Sigmoid colon (tissue), 7 donors: Measurements from ENCODE around the gene MEF2B. TPM values are rescaled to one million over a fixed set of nuclear protein-coding genes. Genes with fewer than 3 reads are reported as not detected.

Experiments
- DNase-seq: peaks from one replicate; pipeline ENCODE4 v3.0.0-alpha.2; 2019
- H3K27ac ChIP-seq, 4 donors: fragments of 200-600 bp; sonication (generic); one replicate each; pipeline ENCODE4 v1.5.1; 2016 to 2019; ENCODE audit warnings: mild to moderate bottlenecking in 1 of 4
- H3K27me3 ChIP-seq, 3 donors: fragments of 200-600 bp; sonication (generic); one replicate each; pipeline ENCODE4 v1.5.1; 2019; ENCODE audit warnings: mild to moderate bottlenecking in 1 of 3
- H3K36me3 ChIP-seq, 4 donors: fragments of 200-600 bp; sonication (generic); one replicate each; pipeline ENCODE4 v1.5.1; 2016 to 2019
- H3K4me1 ChIP-seq, 4 donors: fragments of 200-600 bp; sonication (generic); one replicate each; pipeline ENCODE4 v1.5.1; 2017 to 2019
- H3K4me3 ChIP-seq, 4 donors: fragments of 200-600 bp; sonication (generic); one replicate each; pipeline ENCODE4 v1.5.1; 2017 to 2019; ENCODE audit warnings: mild to moderate bottlenecking in 2 of 4, moderate library complexity in 1 of 4
- H3K9me3 ChIP-seq, 4 donors: fragments of 200-600 bp in 3 of 4; sonication (generic) in 3 of 4; one replicate each; pipeline versions ENCODE4 v1.5.1 to v1.6.1; 2013 to 2019
- EP300 ChIP-seq, 4 donors: sonication (generic); formaldehyde crosslinking; IDR thresholded peaks; one replicate each; pipeline ENCODE4 v1.6.1; 2017; ENCODE audit warnings: antibody characterized with exemption in 4 of 4
- POLR2A ChIP-seq, 2 donors: fragments of 450-650 bp; IDR thresholded peaks; one replicate each; pipeline ENCODE4 v1.6.1; 2016; ENCODE audit warnings: antibody characterized with exemption in 2 of 2, mild to moderate bottlenecking in 2 of 2, moderate library complexity in 2 of 2
- POLR2AphosphoS5 ChIP-seq, 4 donors: sonication (generic); formaldehyde crosslinking; IDR thresholded peaks; one replicate each; pipeline ENCODE4 v1.6.1; 2017; ENCODE audit warnings: antibody characterized with exemption in 4 of 4
- WGBS, 2 donors: extraction: QIAGEN DNeasy Blood & Tissue Kit; methylation state at CpG; one replicate each; pipeline ENCODE4 v1.1.7; 2013; 5-methylcytosine and 5-hydroxymethylcytosine counted together
- intact Hi-C: fragments of 100-400 bp; cut with DNase I; formaldehyde crosslinking; loops from one replicate; pipeline ENCODE4 v1.15.1; 2023
- polyA plus RNA-seq, 3 donors: library from polyadenylated mRNA; stranded (reverse); fragments of 200-250 nt; gene quantifications; one replicate each; pipeline ENCODE4 v1.2.3, GENCODE V29; 2013
- total RNA-seq, 4 donors: library from RNA; depleted of rRNA; stranded (reverse); fragments of >200 nt; gene quantifications; one replicate each; pipeline ENCODE4 v1.1.0, GENCODE V29; 2016
- TF ChIP-seq, protein P1 (sequence below), 4 experiments: fragments of 450-650 bp in 3 of 4; fragments of 200-600 bp in 1 of 4; IDR thresholded peaks; one replicate each; pipeline ENCODE4 v1.5.1; 2016 to 2019; ENCODE audit warnings: antibody characterized with exemption in 4 of 4, mild to moderate bottlenecking in 3 of 4, moderate library complexity in 2 of 4
- donor health status: healthy with polysubstance abuse.
- donor health status: Bipolar disorder and iron deficiency.
- donor health status: healthy.

The MEF2B gene
- total and polyA plus RNA-seq, 7 donors, result 2.2 TPM; not detected in 6

DNA sequence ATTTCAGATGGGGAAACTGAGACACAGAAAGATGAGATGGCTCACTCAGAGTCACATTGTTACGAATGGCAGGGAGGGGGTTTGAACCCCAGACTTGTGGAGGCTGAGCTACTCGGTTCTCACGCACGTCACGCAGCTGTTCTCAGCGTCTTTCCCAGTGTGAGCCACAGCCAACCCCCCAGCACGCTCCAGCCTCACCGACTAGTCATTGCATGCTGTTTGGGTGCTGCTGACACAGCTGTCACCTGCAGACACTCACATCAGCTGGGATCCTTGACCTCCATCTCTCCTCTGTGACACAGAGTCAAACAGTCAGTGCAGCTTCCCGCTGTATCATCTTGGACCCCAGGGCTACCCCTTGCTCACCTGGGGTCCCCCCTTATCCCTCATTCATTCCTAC, 39.3 kb upstream of the MEF2B start:
- Histone ChIP-seq H3K4me1 (no peaks in the 10 kb centered on the region), H3K36me3 (no peaks in the 10 kb centered on the region), H3K27ac (no peak overlapping the region), H3K27me3 (peaks cover 14 to 70% (median 31%) of the 10 kb centered on the region in 3 donors), H3K4me3 (no peak overlapping the region), H3K9me3 (no peaks in the 10 kb centered on the region)
- DNase-seq, result no peak
- TF ChIP-seq, protein P1, sequence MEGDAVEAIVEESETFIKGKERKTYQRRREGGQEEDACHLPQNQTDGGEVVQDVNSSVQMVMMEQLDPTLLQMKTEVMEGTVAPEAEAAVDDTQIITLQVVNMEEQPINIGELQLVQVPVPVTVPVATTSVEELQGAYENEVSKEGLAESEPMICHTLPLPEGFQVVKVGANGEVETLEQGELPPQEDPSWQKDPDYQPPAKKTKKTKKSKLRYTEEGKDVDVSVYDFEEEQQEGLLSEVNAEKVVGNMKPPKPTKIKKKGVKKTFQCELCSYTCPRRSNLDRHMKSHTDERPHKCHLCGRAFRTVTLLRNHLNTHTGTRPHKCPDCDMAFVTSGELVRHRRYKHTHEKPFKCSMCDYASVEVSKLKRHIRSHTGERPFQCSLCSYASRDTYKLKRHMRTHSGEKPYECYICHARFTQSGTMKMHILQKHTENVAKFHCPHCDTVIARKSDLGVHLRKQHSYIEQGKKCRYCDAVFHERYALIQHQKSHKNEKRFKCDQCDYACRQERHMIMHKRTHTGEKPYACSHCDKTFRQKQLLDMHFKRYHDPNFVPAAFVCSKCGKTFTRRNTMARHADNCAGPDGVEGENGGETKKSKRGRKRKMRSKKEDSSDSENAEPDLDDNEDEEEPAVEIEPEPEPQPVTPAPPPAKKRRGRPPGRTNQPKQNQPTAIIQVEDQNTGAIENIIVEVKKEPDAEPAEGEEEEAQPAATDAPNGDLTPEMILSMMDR (IDR thresholded peaks at IDR 0.05), result no peak
- TF ChIP-seq POLR2A (IDR thresholded peaks at IDR 0.05), result no peak
- TF ChIP-seq POLR2AphosphoS5 (IDR thresholded peaks at IDR 0.05), result no peak
- TF ChIP-seq EP300 (IDR thresholded peaks at IDR 0.05), result no peak
- WGBS, 2 donors, result 67 to 71% methylated on average over 9 of the region's 9 CpGs
- intact Hi-C loops, result no loop called here

DNA sequence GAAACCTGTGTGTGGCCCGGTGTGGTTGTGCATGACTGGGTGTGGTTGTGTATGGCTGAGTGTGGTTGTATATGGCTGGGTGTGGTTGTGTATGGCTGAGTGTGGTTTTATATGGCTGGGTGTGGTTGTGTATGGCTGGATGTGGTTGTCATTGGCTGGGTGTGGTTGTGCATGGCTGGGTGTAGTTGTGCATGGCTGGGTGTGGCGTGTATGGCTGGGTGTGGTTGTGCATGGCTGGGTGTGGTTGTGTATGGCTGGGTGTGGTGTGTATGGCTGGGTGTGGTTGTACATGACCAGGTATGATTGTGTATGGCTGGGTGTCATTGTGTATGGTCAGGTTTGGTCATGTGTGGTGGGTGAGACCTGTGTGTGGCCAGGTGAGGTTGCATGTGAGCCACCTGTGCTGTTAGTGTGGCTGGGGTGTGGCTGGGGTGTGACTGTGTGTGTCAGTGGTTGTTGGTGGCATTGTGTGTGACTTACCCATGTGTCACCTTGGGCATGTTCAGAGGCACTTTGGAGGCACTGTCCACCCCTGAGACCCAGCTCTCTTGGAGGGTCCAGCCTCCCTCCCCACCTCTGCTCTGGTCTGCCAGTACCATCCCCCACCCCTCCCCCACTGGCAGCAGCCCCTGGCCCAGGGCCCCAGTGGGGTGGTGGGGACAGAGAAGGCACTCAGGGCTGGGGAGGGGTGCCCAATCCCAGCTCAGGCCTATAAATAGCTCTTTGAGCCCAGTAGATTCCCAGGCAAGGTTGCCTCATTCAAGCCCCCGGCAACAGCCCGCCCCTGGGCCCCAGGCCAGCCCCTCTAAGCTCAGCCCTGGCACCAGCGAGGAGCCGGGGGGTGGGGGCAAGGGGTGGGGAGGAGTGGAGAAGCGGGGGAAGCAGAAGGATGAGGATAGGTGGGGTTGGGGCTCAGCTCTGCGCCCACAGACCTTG, 37.8 kb upstream of the MEF2B start:
- H3K27me3 ChIP-seq, result peaks cover 13 to 55% (median 18%) of the 10 kb centered on the region in 3 donors
- TF ChIP-seq POLR2AphosphoS5 (IDR thresholded peaks at IDR 0.05), result no peak
- TF ChIP-seq, protein P1 (IDR thresholded peaks at IDR 0.05), result no peak
- TF ChIP-seq POLR2A (IDR thresholded peaks at IDR 0.05), result no peak
- no peak for TF ChIP-seq EP300 (IDR thresholded peaks at IDR 0.05)
- H3K9me3 ChIP-seq, result no peaks in the 10 kb centered on the region
- WGBS, 2 donors, result 50 to 56% methylated on average over 8 of the region's 8 CpGs
- no peak for DNase-seq
- H3K4me1 ChIP-seq, result peaks cover 0 to 2% (median under 1%) of the 10 kb centered on the region in 4 donors
- H3K4me3 ChIP-seq, result no peak overlapping the region
- no peak overlapping the region for H3K27ac ChIP-seq
- no peaks in the 10 kb centered on the region for H3K36me3 ChIP-seq
- intact Hi-C loops, result no loop called here

DNA sequence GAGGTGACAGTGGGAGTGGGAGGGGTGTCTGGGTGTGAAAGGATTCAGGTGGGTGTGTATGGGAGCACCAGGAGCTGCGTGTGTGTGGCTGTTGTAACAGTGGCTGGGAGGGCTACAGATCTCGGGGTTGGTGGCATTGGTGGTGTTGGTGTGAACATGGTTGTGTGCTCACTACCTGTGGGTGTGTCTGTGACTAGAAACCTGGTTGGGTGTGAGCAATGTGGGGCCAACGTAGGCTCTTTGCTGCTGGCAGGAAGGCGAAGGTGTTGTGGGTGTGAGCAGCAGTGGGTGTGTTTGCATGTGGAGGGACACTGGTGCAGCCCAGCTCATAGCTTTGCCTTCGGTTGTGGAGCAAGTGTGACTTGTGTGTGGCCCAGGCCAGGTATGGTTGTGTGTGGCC, 36.9 kb upstream of the MEF2B start:
- Histone ChIP-seq H3K9me3 (no peaks in the 10 kb centered on the region), H3K36me3 (peaks cover 0 to under 1% (median under 1%) of the 10 kb centered on the region in 4 donors), H3K4me3 (no peak overlapping the region), H3K27ac (no peak overlapping the region), H3K27me3 (peaks cover 8 to 45% (median 8%) of the 10 kb centered on the region in 3 donors), H3K4me1 (peaks cover 0 to 12% (median 10%) of the 10 kb centered on the region in 4 donors)
- DNase-seq, result no peak
- TF ChIP-seq POLR2A (IDR thresholded peaks at IDR 0.05) (no peak), POLR2AphosphoS5 (IDR thresholded peaks at IDR 0.05) (no peak), EP300 (IDR thresholded peaks at IDR 0.05) (no peak)
- TF ChIP-seq, protein P1 (IDR thresholded peaks at IDR 0.05), result no peak
- 54 to 63% methylated on average over 5 of the region's 5 CpGs for WGBS, 2 donors
- intact Hi-C loops, result no loop called here

DNA sequence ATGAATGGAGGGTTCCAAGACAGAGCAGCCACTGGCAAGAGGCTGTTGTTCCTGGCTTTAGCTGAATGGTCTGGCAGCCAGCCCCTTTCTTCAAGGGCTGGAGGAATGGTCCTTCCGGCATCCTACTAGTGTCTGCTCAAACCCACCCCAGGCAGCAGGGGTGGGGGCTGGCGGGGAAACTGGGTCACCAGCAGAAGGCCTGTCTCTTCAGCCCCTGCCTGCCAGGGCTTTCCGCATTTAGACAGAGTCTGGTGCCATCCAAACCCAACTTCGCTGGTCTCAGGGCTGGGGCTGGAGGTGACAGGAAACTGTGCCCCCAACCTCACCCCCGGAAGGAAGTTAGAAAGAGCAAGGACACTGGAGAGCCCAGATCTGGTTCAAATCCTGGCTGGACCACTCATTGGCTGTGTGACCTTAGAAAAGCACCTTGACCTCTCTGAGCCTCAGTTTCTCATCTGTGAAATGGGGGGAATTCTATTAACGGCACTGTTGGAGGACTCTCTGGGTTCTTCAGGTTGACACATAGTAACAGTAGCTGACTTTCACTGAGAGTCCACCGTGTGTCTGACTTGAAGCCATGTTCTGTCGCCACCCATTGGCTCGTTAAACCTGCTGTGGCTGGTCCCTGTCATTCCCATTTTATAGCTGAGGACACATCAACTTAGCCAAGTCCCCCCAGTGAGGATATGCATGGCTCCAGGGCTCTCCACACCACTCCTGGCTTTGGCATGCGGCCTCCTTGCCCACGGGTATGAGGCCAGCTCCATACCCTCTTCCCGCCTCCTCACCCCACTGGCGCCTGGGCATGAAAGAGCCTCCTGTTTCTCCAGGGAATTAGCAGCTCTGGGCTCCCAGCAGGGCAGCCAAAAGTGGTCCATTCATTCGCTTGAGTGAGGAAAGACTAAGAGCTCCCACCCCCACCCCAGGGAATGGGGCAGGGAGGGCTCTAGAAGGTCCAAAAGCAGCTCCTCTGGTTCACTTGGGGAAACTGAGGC, 35.6 kb upstream of the MEF2B start:
- H3K4me1 ChIP-seq, result peaks cover 0 to 14% (median 11%) of the 10 kb centered on the region in 4 donors
- no peaks in the 10 kb centered on the region for H3K9me3 ChIP-seq
- H3K4me3 ChIP-seq, result no peak overlapping the region
- H3K36me3 ChIP-seq, result peaks cover 0 to 12% (median 5%) of the 10 kb centered on the region in 4 donors
- peaks cover 0 to 34% (median 2%) of the 10 kb centered on the region in 3 donors for H3K27me3 ChIP-seq
- intact Hi-C loops, result no loop called here
- 55 to 59% methylated on average over 14 of the region's 14 CpGs for WGBS, 2 donors
- no peak for DNase-seq
- TF ChIP-seq, protein P1 (IDR thresholded peaks at IDR 0.05), result no peak
- TF ChIP-seq POLR2A (IDR thresholded peaks at IDR 0.05), result no peak
- no peak for TF ChIP-seq POLR2AphosphoS5 (IDR thresholded peaks at IDR 0.05)
- TF ChIP-seq EP300 (IDR thresholded peaks at IDR 0.05), result no peak
- no peak overlapping the region for H3K27ac ChIP-seq
